H1 (cell line): ENCODE data around the gene SHTN1. TPM values are rescaled to one million over a fixed set of nuclear protein-coding genes. Genes with fewer than 3 reads are reported as not detected.

Source experiments
- CTCF ChIA-PET: fragments of 300-600 bp; sonication (Branson Sonifier 250); formaldehyde crosslinking; loops from one replicate; lab custom pipeline; 2021; ENCODE audit not compliant: partially characterized antibody; lab: Charles Lee
- POLR2A ChIA-PET: fragments of 300-600 bp; sonication (Branson Sonifier 250); formaldehyde crosslinking; loops from one replicate; lab custom pipeline; 2021; ENCODE audit warnings: inconsistent platforms; ENCODE audit not compliant: partially characterized antibody; lab: Charles Lee
- DNase-seq, 2 experiments: peaks; one replicate each; pipeline versions ENCODE4 v3.0.0 to v3.0.0-alpha.2; 2010 to 2022; ENCODE audit warnings: low spot score in 2 of 2, low read depth in 1 of 2, mixed read lengths in 1 of 2
- FAIRE-seq: peaks from 2 replicates; lab custom pipeline; 2011; peaks lifted over from hg19 to GRCh38; lab: Jason Lieb, UNC
- H2AFZ ChIP-seq: 2 replicates; pipeline ENCODE4 v1.8.1; 2012; ENCODE audit warnings: low read length, inconsistent platforms
- H2AK5ac ChIP-seq: 2 replicates; pipeline ENCODE4 v1.6.1; 2013; ENCODE audit warnings: low read depth, low read length
- H2BK120ac ChIP-seq: replicated peaks from 2 replicates; pipeline ENCODE3; 2013; ENCODE audit warnings: low read depth, low read length, inconsistent platforms
- H2BK12ac ChIP-seq: 2 replicates; pipeline ENCODE4 v1.6.1; 2013; ENCODE audit warnings: low read depth, low read length
- H2BK15ac ChIP-seq: 2 replicates; pipeline ENCODE4 v1.6.1; 2013; ENCODE audit warnings: low read length
- H2BK20ac ChIP-seq: 2 replicates; pipeline ENCODE4 v1.6.1; 2013; ENCODE audit warnings: low read length
- H2BK5ac ChIP-seq: 2 replicates; pipeline ENCODE4 v1.6.1; 2013; ENCODE audit warnings: low read depth, low read length
- H3K14ac ChIP-seq: 2 replicates; pipeline ENCODE4 v1.6.1; 2013; ENCODE audit warnings: inconsistent platforms; ENCODE audit not compliant: insufficient read length
- H3K18ac ChIP-seq: 2 replicates; pipeline ENCODE4 v1.6.1; 2013; ENCODE audit warnings: low read length; ENCODE audit errors: extremely low read depth
- H3K23ac ChIP-seq: 2 replicates; pipeline ENCODE4 v1.6.1; 2013; ENCODE audit warnings: inconsistent platforms; ENCODE audit not compliant: insufficient read length
- H3K23me2 ChIP-seq: 2 replicates; pipeline ENCODE4 v1.6.1; 2013; ENCODE audit warnings: low read depth, low read length
- H3K27ac ChIP-seq: 2 replicates; pipeline ENCODE4 v1.6.1; 2011; ENCODE audit warnings: low read depth, low read length, inconsistent platforms
- H3K27me3 ChIP-seq, 4 experiments: replicated peaks in 1 of 4; 1 replicate in 1 of 4; 2 replicates in 3 of 4; pipeline versions ENCODE4 v1.6.1 to v1.8.1; 2011 to 2013; ENCODE audit warnings: low read length in 3 of 4, mild to moderate bottlenecking in 3 of 4, inconsistent platforms in 2 of 4, mixed read lengths in 2 of 4, moderate library complexity in 1 of 4; ENCODE audit not compliant: control insufficient read depth in 3 of 4, insufficient read depth in 3 of 4; ENCODE audit errors: extremely low read depth in 1 of 4
- H3K36me3 ChIP-seq, 4 experiments: 2 replicates each; pipeline versions ENCODE4 v1.6.1 to v1.8.1; 2011 to 2013; ENCODE audit warnings: mild to moderate bottlenecking in 4 of 4, low read length in 3 of 4, moderate library complexity in 2 of 4, control low read depth in 1 of 4, inconsistent platforms in 1 of 4; ENCODE audit not compliant: insufficient read depth in 4 of 4, control insufficient read depth in 2 of 4
- H3K4ac ChIP-seq: replicated peaks from 2 replicates; pipeline ENCODE3; 2013; ENCODE audit warnings: low read length, low read depth, mixed read lengths, inconsistent platforms; ENCODE audit not compliant: insufficient read length
- H3K4me1 ChIP-seq, 4 experiments: replicated peaks in 1 of 4; 1 replicate in 1 of 4; 2 replicates in 3 of 4; pipeline versions ENCODE4 v1.6.1 to v1.8.1; 2011 to 2013; ENCODE audit warnings: low read length in 3 of 4, inconsistent platforms in 2 of 4, mixed read lengths in 1 of 4; ENCODE audit not compliant: insufficient read depth in 4 of 4, control insufficient read depth in 3 of 4
- H3K4me2 ChIP-seq, 2 experiments: 2 replicates each; pipeline versions ENCODE4 v1.6.1 to v1.8.1; 2011 to 2013; ENCODE audit warnings: low read depth in 2 of 2, low read length in 2 of 2, control low read depth in 1 of 2, inconsistent platforms in 1 of 2, mild to moderate bottlenecking in 1 of 2; ENCODE audit not compliant: insufficient read depth in 1 of 2
- H3K4me3 ChIP-seq, 4 experiments: fragments of 200-600, 300-600 bp in 1 of 4; sonication (generic), shearing (Covaris generic), sonication (Bioruptor Twin) in 1 of 4; 2 replicates each; pipeline versions ENCODE4 v1.5.1 to v1.8.1; 2011 to 2016; ENCODE audit warnings: low read length in 4 of 4, low read depth in 3 of 4, control low read depth in 2 of 4, inconsistent platforms in 2 of 4, mild to moderate bottlenecking in 2 of 4, mixed read lengths in 1 of 4, moderate library complexity in 1 of 4; ENCODE audit not compliant: insufficient read depth in 2 of 4; ENCODE audit errors: extremely low read depth in 1 of 4
- H3K56ac ChIP-seq: replicated peaks from 2 replicates; pipeline ENCODE3; 2013; ENCODE audit warnings: low read depth, mild to moderate bottlenecking, mixed read lengths, low read length, inconsistent platforms; ENCODE audit not compliant: insufficient read length
- H3K79me1 ChIP-seq: 2 replicates; pipeline ENCODE4 v1.6.1; 2013; ENCODE audit warnings: low read depth, low read length, control low read depth
- H3K79me2 ChIP-seq, 2 experiments: 2 replicates each; pipeline versions ENCODE4 v1.6.1 to v1.8.1; 2012 to 2013; ENCODE audit warnings: low read length in 2 of 2, mild to moderate bottlenecking in 2 of 2, inconsistent platforms in 1 of 2; ENCODE audit not compliant: insufficient read depth in 2 of 2, control insufficient read depth in 1 of 2
- H3K9ac ChIP-seq, 4 experiments: replicated peaks in 1 of 4; 1 replicate in 1 of 4; 2 replicates in 3 of 4; pipeline versions ENCODE4 v1.6.1 to v1.8.1; 2011 to 2013; ENCODE audit warnings: low read depth in 3 of 4, low read length in 3 of 4, control low read depth in 2 of 4, mild to moderate bottlenecking in 2 of 4, moderate library complexity in 2 of 4, inconsistent platforms in 1 of 4; ENCODE audit errors: extremely low read depth in 1 of 4
- H3K9me3 ChIP-seq, 2 experiments: 2 replicates each; pipeline versions ENCODE4 v1.6.1 to v1.8.1; 2012 to 2013; ENCODE audit warnings: mild to moderate bottlenecking in 2 of 2, moderate library complexity in 2 of 2, control low read depth in 1 of 2, inconsistent platforms in 1 of 2, low read depth in 1 of 2, low read length in 1 of 2, mixed read lengths in 1 of 2; ENCODE audit not compliant: insufficient read depth in 2 of 2
- H4K20me1 ChIP-seq, 2 experiments: replicated peaks in 1 of 2; 2 replicates each; pipeline versions ENCODE3 to v1.8.1; 2011 to 2013; ENCODE audit warnings: inconsistent platforms in 2 of 2, low read length in 2 of 2, mild to moderate bottlenecking in 1 of 2; ENCODE audit not compliant: insufficient read depth in 2 of 2, control insufficient read depth in 1 of 2
- H4K5ac ChIP-seq: 2 replicates; pipeline ENCODE4 v1.6.1; 2013; ENCODE audit warnings: low read length, low read depth, mixed read lengths, inconsistent platforms; ENCODE audit not compliant: insufficient read length
- H4K8ac ChIP-seq: 2 replicates; pipeline ENCODE4 v1.8.0; 2013; ENCODE audit warnings: mild to moderate bottlenecking, moderate library complexity, low read length, inconsistent platforms; ENCODE audit not compliant: insufficient read depth; ENCODE audit errors: extremely low read depth
- H4K91ac ChIP-seq: replicated peaks from 2 replicates; pipeline ENCODE3; 2013; ENCODE audit warnings: low read length, mixed read lengths, inconsistent platforms; ENCODE audit not compliant: insufficient read length
- BACH1 ChIP-seq: IDR thresholded peaks from 2 replicates; pipeline ENCODE4 v1.6.1; 2012; ENCODE audit warnings: low read length, improper control_type of control experiment
- FOSL1 ChIP-seq: IDR thresholded peaks from 2 replicates; pipeline ENCODE4 v1.6.1; 2011; ENCODE audit warnings: mild to moderate bottlenecking, low read depth, low read length, moderate library complexity; ENCODE audit not compliant: insufficient read depth
- POU5F1 ChIP-seq: IDR thresholded peaks from 2 replicates; pipeline ENCODE4 v1.6.1; 2011; ENCODE audit warnings: low read depth, mild to moderate bottlenecking, low read length, moderate library complexity
- RXRA ChIP-seq: IDR thresholded peaks from 2 replicates; pipeline ENCODE4 v1.6.1; 2011; ENCODE audit warnings: low read depth, mild to moderate bottlenecking, low read length, moderate library complexity; ENCODE audit not compliant: insufficient read depth
- SIX5 ChIP-seq: IDR thresholded peaks from 2 replicates; pipeline ENCODE4 v1.6.1; 2011; ENCODE audit warnings: mild to moderate bottlenecking, low read depth, low read length
- SP4 ChIP-seq: IDR thresholded peaks from 2 replicates; pipeline ENCODE4 v1.6.1; 2012; ENCODE audit warnings: low read length, inconsistent platforms
- WGBS, 2 experiments: shearing (Covaris generic) in 1 of 2; methylation state at CpG; one replicate each; pipeline versions ENCODE4 v1.1.6 to v1.1.7; 2013 to 2015; ENCODE audit warnings: low lambda C conversion rate in 2 of 2, mixed read lengths in 2 of 2, inconsistent platforms in 1 of 2, low coverage in 1 of 2, missing lambda C conversion rate in 1 of 2; ENCODE audit not compliant: insufficient replicate concordance in 2 of 2, insufficient coverage in 1 of 2, insufficient read length in 1 of 2; ENCODE audit errors: extremely low coverage in 1 of 2, missing lambda C conversion rate in 1 of 2; 5-methylcytosine and 5-hydroxymethylcytosine counted together
- polyA plus RNA-seq, 7 experiments: library from polyadenylated mRNA; depleted of rRNA in 3 of 7; stranded (reverse) in 5 of 7; unstranded in 2 of 7; fragments of >200 nt in 5 of 7; fragments of 200-250 nt in 2 of 7; gene quantifications; 1 replicate in 5 of 7; 2 replicates in 1 of 7; 4 replicates in 1 of 7; pipeline versions ENCODE4 v1.2.1 to v1.2.3, GENCODE V29; 2011 to 2013; ENCODE audit warnings: missing spikeins in 2 of 7, mixed read lengths in 2 of 7
- total RNA-seq: library from RNA; stranded (reverse); fragmentation: NEBNext Ultra II Directional; extraction: Animal tissue kit (Norgen Biotek cat#: 25700); gene quantifications from 2 replicates; pipeline ENCODE4 v1.2.1, GENCODE V29; 2021

Gene SHTN1
- total and polyA plus RNA-seq, 2 of the 8 experiments (the other 6 are each of a cell fraction or from before 2014, with no cell fraction given): 3.3 to 12.7 TPM

DNA sequence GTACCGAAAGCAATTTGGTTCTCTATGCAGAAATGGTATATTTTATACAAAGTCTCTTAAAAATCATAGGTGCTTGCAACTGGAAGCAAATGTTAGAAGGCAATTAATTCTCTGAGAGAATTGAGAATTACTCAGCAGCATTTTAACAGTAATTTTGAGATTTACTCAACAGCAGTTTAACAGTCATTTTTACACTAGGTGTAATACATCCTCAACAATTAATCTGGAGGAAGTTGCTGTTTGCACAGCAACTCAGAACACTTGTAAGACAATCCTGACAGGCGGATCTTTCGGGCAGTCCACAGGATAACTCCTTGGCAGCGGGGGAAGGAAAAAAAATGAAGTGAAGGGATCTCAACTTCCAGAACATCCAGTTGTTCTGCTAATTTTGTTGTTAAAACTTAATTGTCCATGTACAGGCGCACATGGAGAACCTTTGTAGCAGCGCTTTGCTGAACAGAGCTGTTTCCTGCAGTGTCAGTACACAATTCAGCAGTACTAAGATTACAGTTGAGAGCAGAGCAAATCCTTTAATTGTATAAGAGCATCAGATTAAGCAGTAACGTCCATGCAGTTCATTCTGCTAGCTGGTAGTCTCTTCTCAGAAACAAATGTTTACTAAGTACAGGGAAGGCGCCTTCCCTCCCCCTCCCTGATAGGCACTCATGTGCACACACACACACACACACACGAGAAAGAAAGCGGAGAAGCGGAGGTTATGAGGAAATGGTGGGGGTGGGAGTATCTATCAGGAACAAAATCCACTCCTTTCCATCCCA lies 111.9 kb downstream of the SHTN1 start:
- no peak overlapping the region for H3K23ac ChIP-seq
- no peaks in the 10 kb centered on the region for H3K9me3 ChIP-seq
- no peak overlapping the region for H3K18ac ChIP-seq
- no peak overlapping the region for H3K14ac ChIP-seq
- no peak for DNase-seq
- H3K4me3 ChIP-seq: no peak overlapping the region
- no peak overlapping the region for H4K91ac ChIP-seq
- H2AFZ ChIP-seq: no peak overlapping the region
- H3K4ac ChIP-seq: no peak overlapping the region
- H3K4me1 ChIP-seq: peaks cover 0 to 7% (median 3%) of the 10 kb centered on the region in 4 experiments; a peak in 3 of 7 replicates
- no peaks in the 10 kb centered on the region for H4K20me1 ChIP-seq
- no peak overlapping the region for H2AK5ac ChIP-seq
- H4K8ac ChIP-seq: no peak overlapping the region
- H2BK120ac ChIP-seq: no peak overlapping the region
- no peak overlapping the region for H3K27ac ChIP-seq
- no peaks in the 10 kb centered on the region; the same call in 1 of the 2 replicates for H3K23me2 ChIP-seq
- FAIRE-seq: no peak
- H3K9ac ChIP-seq: no peak overlapping the region
- no peak overlapping the region for H2BK15ac ChIP-seq
- ChIA-PET POLR2A (no interaction called here), CTCF (interaction anchor here (0.7 to 1.4 kb wide), 5 partner anchors 10 to 283 kb away, joined by 3 to 4 read pairs (median 3); no protein-coding TSS in a partner anchor)
- H2BK5ac ChIP-seq: no peak overlapping the region
- no peaks in the 10 kb centered on the region for H3K79me1 ChIP-seq
- no peaks in the 10 kb centered on the region for H3K27me3 ChIP-seq
- H2BK12ac ChIP-seq: no peak overlapping the region
- no peaks in the 10 kb centered on the region for H3K36me3 ChIP-seq
- no peak overlapping the region for H4K5ac ChIP-seq
- H3K79me2 ChIP-seq: no peaks in the 10 kb centered on the region
- H2BK20ac ChIP-seq: no peak overlapping the region
- TF ChIP-seq POU5F1: no peak
- no peak for TF ChIP-seq RXRA
- TF ChIP-seq SIX5: no peak
- TF ChIP-seq SP4: no peak
- TF ChIP-seq FOSL1: no peak
- TF ChIP-seq BACH1: no peak
- no peak overlapping the region for H3K56ac ChIP-seq
- WGBS, 2 experiments: 92% methylated on average over 9 of the region's 11 CpGs; no CpG with 5 or more reads in 1 of the 2 experiments
- no peak overlapping the region for H3K4me2 ChIP-seq
